Muscle of back (tissue), 11 donors: ENCODE results near the gene MEIKIN. TPM values are rescaled to one million over a fixed set of nuclear protein-coding genes. Genes with fewer than 3 reads are reported as not detected.

Experiments
- DNase-seq, 3 donors: peaks; one replicate each; pipeline versions ENCODE4 v3.0.0 to v3.0.0-alpha.2; 2013
- polyA plus RNA-seq, 10 donors: library from polyadenylated mRNA; unstranded; fragments of 120-200 nt; gene quantifications; one replicate each; pipeline ENCODE4 v1.2.1, GENCODE V29; 2013; ENCODE audit not compliant: insufficient read length in 10 of 10

MEIKIN gene
- polyA plus RNA-seq, 10 donors = 0.23 TPM; not detected in 9

DNA sequence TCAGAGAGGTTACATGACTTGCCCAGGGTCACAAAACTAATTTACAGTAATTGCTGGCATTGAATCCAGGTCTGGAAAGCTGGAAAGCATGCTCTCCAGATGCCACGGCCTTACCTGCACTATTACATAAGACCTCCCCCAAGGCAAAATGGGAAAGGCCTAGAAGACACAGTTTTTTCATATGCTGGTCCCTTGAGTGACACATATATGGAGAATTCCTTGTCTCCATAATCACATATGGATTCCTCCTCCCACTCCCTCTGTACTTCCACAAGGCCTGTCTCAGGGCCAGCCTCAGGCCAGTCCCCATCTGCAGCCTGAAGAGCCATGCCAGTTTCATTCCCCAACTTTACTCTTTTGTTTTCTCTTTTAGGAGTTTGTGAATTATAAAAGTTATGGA, 28.6 kb upstream of the MEIKIN start:
- no peak for DNase-seq

DNA sequence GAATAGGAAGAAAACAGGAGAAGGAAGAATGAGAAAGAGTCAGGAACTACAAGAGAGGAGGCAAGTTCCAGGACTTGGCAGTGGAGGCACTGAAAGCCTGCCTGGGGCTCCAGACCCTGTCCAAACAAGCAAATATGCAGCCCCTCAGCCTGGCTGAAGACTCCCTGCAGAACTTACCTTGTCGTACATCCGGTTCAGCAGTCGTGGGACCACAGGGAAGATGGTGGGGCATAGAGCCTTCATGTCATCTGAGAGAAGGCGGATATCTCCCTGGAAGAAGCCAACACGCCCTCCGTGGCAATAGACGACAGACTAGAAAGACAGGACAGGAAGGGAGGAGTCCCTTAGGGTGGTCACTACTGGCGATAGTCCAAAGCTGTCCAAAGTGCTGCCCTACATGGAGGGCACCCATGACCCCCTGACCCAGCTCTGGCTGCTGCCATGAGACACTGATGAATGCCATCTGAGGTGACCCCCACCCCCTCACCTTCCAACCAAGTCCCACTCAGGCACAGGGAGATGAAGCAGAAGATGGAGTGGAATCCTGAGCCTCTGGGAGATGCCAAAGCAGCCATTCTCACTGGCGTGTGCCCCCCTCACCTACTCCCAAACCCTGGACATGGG, 27.7 kb upstream of the MEIKIN start:
- no peak for DNase-seq

DNA sequence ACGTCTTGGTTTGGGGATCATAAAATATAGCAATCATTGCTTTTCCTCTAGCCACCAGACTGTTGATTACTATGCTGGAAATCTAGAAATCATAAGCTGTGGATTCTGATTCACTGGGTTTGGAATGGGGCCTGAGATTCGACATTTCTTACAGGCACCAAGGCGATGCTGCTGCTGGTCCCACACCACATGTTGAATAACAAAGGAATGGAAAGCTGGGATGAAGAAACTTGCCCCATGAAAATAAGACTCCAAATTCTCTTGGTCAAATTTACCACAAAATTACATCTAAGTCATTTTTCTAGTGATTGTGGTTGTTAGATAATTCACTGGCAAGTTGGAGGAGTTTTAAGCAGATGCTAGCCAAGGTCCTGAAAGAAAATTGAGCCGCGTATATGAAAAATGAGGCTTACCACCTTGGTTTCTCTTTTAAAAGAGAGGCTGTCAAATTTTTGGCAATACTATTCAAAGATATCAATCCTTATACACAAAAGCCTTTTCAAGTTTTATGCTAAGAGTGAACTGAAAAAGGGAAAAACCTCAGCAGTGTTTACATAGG, 23.0 kb upstream of the MEIKIN start:
- DNase-seq = no peak

DNA sequence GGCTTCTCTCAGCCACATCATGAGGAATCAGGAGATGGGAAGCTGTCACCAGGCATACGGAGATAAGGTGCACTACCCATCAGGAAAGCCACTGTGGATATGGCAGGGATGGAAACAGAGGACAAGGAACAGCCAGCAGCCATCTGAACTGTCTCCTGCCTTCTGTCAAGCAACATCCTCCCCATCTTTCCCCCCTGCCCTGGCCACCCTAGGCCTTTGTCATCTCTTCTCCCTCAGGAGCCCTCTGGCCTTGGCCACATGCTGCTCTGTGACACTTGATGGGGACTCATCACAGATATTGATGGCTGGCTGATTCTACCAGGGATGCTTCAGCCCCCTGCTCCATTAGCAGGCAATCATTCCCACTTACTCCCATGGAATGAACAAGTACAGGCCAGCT, 21.1 kb upstream of the MEIKIN start:
- DNase-seq = no peak

DNA sequence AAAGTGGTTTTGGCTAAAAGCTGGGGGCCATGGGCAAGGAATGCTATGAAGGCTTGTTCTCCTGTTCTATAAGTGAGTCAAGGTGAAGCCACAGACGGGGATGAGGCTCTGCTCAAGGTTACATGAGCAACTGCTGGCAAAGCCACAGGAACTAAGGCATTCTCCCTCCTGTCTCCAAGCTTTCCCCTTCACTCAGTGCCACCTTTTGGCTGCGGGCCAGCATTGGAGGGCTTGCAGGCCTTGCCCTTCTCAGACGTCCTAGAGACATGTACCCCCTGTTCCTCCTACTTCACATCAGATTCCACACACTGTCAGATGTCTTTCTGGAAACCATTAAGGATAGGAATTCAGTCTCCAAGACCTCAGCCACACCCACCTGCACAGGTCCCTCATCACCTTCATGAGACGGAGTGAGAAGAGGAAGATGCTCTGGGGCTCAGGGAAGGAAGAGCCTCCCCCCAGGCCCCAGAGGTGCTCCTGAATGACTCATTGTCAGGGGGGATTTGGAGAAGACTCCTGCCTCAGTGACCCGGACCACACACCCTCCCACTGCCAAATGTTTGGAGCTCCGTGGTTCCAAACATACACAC, 20.5 kb upstream of the MEIKIN start:
- DNase-seq = no peak

DNA sequence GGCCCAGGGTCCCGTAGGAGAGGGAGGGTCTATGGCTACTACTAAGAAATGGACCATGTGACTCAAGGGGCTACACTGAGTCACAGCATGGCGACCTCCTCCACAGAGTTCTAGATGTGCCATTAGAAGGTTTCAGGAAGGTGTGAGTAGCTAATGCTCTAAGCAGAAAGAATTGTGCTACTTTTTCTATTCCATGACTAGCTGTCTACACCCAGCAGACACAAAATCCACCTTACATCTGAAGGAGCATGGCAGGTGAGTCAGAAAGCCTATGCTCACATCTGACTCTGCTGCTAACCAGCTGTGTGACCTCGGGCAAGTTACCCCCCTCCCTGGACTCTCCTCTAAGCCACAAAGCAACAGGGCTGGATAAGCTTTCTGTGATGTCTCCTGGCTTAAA, 14.4 kb upstream of the MEIKIN start:
- DNase-seq = no peak

DNA sequence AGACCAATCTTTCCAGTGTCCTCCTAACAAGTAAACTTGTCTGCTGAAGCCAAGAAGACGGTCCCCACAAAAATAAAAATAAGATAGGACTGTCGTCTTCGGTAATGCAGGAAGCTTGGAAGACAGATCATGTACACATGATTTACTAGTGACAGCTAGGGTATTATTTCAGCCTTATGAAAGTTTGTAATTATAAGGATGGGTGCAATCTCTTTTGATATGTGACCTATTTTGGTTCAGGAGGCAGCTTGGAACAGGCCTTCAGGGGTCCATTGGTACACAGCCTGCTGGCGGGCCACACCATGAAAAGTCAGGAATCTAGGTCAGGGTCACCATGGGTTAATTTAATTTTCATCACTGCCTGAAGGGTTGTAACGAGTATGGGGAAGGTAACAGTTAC, 13.7 kb upstream of the MEIKIN start:
- DNase-seq = no peak

DNA sequence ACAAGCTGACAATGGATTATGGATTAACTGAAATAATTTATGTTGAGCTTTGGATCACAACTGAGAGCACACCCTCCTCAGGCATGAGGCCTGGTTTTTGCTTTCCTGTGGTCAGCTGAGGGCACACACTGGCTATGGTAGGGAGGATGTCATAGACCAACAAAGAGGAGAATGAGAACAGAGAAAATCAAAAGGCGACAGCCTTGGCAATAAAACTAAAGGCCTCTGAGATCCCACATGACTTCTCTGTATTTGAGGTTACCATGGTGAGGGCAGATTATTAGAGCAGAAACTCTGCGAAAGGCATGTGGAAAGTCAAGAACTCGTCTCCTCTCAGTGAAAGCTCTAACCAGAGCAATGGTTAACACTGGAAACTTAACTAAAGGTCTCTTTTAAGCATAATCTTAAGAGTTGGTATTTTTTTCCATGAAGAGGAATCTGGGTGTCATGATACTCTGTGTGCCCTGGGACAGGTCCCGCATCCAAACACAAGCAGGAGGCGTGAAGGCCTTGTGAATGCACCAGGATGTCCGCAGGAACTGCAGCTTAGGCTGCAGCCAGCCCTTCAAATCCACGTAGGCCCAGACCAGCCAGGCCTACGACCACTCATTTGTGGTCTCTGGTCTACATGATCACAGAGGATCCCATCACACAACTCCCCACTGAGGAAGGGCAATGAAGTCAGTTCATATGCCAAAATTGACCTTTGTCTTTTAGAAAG, 12.4 kb upstream of the MEIKIN start:
- no peak for DNase-seq

DNA sequence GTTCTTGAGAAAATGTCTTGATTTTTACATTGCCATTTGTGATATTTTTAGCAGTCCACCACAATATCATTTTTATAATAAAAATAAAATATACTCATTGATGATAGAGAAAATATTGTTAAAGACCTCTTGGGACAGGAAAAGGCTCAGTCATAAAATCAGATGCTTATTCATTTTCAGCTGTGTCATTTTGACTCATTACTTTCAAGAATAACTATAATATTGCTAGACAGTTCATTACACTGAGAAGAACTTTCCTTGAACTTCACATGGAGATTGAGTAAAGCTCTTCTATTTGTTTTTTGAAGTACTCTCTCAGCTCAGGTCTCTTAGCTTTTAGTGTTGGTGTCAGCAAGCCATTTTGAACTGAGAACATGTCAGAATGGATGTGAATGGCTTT, 8.5 kb upstream of the MEIKIN start:
- DNase-seq = no peak

DNA sequence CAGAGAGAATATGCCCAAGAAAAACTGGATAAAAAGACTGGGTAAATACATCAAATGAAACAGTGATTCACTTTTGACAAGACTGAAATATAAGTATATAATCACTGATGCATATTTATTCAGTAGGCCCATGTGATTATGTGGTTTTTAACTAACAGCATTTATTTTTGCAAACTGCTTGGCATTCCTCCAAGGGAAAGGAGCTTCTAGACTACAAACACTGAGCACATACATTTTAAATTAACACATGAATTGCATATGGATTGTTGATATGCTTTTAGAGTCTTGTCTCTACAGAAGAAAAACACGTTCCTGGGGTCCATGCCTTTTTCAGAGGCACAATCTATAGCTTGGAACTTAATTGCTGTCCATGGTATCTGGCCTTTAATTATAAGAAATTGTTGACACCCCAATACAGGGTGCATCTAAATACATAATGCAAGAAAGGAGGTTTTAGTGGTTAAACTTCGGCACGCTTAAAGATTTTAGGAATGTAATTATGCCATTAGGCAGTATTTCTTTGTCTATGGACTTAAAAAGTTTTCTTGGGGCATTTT, 6.9 kb upstream of the MEIKIN start:
- DNase-seq = peak in 2 of 3 donors; percentile 18 to 22

DNA sequence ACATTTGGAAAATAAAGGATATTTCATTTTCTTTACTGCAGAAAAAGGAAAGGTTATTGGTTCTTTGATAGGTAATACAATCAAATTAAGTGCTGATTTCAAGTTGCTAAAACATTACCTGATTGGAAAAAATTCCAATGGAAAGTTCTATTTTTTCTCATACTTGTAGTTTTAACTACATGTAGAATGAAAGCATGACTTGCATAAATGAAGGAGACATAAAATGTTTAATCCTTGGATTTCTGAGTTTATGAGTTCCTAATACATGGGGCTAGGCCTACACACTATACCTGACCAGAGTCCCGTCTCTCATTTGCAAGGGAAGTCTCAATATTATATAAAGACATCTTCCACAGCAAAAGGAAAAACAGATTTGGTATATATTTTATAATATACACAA, 5.2 kb upstream of the MEIKIN start:
- no peak for DNase-seq

DNA sequence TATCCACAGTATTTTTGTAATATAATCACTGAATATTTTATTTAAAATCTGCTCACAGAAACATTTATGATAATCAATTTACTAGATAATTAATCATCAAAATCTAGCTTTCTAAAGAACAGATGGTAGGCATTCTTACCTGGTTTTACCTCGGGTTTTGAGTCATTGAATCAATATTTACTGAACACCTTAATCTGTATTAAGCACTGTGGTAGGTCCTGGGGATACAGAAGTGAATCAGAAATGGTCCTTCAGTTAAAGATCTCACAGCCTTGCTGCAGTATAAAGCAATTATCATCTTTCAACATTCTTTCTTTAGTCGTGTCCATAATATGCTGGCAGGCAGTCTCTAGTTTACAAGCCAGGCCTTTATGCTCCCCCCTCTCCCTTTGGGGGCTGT, 2.0 kb upstream of the MEIKIN start:
- no peak for DNase-seq

DNA sequence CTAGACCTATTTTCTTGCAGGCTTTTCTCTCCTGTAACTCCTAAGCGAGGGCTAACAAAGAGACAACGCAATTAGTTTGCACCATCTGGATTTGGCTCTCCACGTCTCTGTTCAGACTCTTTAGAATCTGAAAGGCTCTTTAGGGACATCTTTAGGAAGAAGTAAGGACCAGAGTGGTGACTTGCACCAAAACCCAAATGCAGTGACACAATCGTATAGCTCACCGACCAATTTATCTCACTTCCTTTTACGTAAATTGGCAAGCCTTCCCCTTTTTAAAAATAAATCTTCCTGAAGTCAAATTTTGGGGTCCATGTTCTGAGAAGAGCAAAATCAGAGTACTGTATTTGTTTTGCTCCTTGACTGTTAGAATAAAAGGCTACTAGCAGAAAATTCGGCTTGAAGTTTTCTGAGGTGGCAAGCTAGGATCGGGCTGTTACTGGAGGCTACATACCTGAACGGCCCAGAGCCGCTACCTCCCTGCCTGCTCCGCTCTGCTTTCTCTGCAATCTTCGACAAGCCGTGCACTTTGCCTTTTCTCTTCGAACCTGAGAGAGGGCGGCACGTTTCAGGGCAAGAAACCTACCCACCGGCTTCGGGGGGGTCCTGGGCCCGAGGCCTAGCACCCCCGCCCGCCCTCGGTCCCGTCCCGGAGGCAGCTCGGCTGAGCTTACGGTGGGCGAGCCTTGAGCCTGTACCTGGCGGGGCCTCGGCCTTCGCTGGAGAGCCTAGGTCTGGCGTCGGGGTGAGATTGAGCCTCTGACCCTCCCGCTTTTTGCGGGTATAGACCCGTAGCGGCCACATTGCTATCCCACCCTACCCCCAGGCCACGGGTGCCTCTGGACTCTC, 537 bp downstream of the MEIKIN start:
- DNase-seq = no peak

DNA sequence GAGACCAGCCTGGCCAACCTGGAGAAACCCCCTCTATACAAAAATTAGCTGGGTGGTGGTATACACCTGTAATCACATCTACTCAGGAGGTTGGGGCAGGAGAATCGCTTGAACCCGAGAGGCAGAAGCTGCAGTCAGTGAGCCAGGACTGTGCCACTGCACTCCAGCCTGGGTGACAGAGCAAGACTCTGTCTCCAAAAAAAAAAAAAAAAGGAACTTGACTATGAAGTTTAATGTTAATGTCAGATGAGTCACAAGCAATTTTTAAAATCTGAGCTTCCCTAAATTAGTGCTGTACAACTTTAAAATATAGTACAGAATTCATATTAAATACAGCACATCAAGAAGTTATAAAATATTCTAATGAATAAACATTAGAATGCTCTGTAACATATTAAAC, 1.5 kb downstream of the MEIKIN start:
- DNase-seq = no peak

DNA sequence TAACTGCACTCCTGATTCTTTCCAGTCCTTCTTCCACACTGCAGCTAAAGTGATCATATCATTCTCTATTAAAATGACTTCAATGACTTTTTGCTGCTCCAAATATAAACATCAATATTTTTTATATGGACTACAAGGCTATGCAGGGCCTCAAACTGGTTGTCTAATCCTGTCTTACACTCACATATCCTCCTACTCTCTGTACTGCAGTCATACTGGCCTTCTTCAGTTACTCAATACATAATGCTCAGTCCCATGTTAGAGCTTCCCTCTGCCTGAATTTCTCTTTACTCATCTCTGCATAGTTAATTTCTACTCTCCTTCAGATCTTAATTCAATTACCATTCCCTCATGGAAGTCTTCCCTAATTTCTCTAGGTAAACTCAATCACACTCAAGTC, 3.4 kb downstream of the MEIKIN start:
- DNase-seq = no peak

DNA sequence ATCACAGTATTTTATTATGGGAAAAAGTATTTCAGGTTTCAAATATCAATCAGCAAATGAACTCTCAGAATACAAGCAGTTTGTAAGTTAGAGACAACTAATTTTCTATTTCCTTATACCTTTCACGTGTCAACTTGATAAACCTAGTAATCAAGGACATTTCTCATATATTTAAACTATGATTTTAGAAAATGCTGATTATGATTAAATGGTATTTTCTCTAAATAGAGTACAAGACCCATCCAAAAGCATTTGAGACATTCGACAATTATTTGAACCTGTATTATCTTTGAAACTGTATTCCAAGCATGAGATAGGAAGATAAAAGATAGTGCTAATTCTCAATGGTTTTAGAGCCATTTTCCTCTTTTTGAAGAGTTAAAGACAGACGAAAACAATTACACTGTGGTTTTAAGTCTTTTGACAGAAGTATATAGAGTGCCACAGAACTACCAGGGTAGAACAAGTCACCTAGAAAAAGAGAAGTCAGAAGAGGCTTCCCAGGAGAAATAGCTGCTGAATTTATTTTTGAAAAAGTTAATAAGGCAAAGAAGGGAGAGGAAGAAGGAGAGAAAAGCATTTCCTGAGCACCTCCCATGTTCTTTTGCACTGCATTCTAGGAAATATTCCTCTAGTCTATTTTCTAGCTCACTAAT, 5.6 kb downstream of the MEIKIN start:
- no peak for DNase-seq

DNA sequence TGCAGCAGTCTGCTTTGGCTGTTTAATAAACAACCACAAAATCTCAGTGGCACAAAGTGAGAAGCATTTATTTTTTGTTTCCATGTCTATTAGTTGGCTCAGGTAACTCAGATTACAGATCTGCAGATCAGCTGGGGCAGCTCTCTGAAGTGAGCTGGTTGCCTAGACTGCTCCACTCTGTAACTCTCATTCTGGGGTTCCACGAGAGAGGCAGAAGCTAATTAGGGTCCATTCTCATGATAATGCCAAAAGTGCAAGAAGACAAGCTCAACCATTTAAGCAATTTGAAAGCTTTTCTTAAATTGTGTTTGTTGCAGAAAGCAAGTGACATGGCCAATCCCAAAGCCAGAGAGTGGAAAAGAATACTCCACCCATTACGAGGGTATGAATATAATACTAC, 13.2 kb downstream of the MEIKIN start:
- no peak for DNase-seq

DNA sequence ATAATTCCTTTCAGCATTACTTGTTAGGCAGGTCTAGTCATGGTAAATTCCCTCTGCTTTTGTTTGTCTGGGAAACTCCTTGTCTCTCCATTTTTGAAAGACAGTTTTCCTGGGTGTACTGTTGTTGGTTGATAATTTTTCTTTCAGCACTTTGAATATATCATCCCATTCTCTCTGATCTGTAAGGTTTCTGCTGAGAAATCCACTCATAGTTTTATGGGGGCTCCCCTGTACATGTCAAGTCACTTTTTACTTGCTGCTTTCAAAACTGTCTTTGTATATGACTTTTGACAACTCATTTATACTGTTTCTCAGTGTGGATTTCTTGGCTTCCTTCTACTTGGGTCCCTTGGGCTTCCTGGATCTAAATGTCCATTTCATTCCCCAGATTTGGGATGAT, 16.5 kb downstream of the MEIKIN start:
- no peak for DNase-seq

DNA sequence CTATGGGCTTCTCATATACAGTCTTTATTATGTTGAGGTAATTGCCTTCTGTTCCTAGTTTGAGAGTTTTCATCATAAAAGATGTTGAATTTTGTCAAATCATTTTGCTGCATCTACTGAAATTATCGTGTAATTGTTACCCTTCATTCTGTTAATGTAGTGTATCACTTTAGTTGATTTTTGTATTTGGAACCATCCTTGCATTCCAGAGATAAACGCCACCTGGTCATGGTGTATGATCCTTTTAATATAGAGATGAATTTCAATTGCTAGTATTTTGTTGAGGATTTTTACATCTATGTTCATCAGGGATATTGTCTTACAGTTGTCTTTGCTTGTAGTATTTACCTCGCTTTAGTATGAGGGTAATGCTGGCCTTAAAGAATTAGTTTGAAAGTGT, 19.3 kb downstream of the MEIKIN start:
- no peak for DNase-seq

DNA sequence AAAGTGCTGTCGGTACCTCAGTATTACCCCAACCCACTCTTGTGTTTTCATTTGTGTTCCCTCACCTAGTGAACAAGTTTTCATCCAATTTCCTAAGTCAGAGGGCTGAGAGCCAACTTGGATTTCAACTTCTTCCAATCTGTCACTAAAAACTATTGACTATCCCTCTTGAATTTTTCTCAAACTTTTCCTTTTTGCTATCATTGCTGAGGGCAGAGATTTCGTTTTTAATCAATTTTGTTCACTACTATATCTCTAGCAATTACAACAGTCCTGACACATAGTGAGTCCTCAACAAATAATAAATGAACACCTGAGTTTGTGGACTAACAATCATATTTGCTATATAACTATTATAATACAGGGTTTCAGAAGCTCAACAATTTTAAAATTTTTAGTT, 29.0 kb downstream of the MEIKIN start:
- no peak for DNase-seq

DNA sequence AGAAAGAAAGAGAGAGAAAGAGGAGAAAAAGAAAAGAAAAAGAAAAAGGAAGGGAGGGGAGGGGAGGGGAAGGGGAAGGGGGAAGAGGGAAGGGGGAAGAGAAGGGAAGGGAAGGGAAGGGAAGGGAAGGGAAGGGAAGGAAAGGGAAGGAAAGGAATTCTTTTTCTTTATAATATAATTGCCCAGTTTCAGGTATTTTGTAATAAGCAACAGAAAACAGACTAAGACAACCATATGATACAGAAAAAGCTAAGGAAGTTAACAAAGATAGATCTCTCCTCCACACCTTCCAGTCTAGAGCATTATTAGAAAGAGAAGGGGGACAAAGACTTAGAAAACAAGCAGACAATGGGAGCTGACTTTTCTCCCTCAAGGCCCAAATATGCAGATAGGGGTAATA, 31.0 kb downstream of the MEIKIN start:
- no peak for DNase-seq
